MM.1S (cell line): ENCODE results near the gene VAPA.

ENCODE experiments used
- DNase-seq: peaks from one replicate; pipeline ENCODE4 v3.0.0-alpha.2; 2015
- H2AFZ ChIP-seq: fragments of 300-600 bp; sonication (generic); 2 replicates; pipeline ENCODE4 v1.6.0; 2016; ENCODE audit warnings: antibody characterized with exemption, low read length
- H3F3A ChIP-seq: fragments of 300-600 bp; sonication (generic); 2 replicates; pipeline ENCODE4 v1.6.1; 2016; ENCODE audit warnings: mild to moderate bottlenecking, antibody characterized with exemption, low read length, moderate library complexity, mixed read lengths; ENCODE audit not compliant: insufficient read depth
- H3K27ac ChIP-seq: fragments of 300-600 bp; sonication (generic); 2 replicates; pipeline ENCODE4 v1.5.1; 2016; ENCODE audit warnings: mild to moderate bottlenecking, low read length
- H3K27me3 ChIP-seq: fragments of 300-600 bp; sonication (generic); replicated peaks from 2 replicates; pipeline ENCODE4 v1.6.0; 2016; ENCODE audit warnings: low read length; ENCODE audit not compliant: insufficient read depth
- H3K36me3 ChIP-seq: fragments of 300-600 bp; sonication (generic); replicated peaks from 2 replicates; pipeline ENCODE4 v1.6.1; 2016; ENCODE audit warnings: mild to moderate bottlenecking, low read length, mixed read lengths; ENCODE audit not compliant: insufficient read depth
- H3K4me1 ChIP-seq: fragments of 300-600 bp; sonication (generic); 2 replicates; pipeline ENCODE4 v1.6.1; 2016; ENCODE audit warnings: low read length, mixed read lengths
- H3K4me2 ChIP-seq: fragments of 300-600 bp; sonication (generic); 2 replicates; pipeline ENCODE4 v1.6.0; 2016; ENCODE audit warnings: low read depth, low read length
- H3K4me3 ChIP-seq: fragments of 300-600 bp; sonication (generic); 2 replicates; pipeline ENCODE4 v1.5.1; 2016; ENCODE audit warnings: low read length, mixed read lengths
- H3K79me2 ChIP-seq: fragments of 300-600 bp; sonication (generic); 2 replicates; pipeline ENCODE4 v1.6.1; 2016; ENCODE audit warnings: mixed run types, low read length, mixed read lengths
- H3K9ac ChIP-seq: fragments of 300-600 bp; sonication (generic); 2 replicates; pipeline ENCODE4 v1.6.1; 2016; ENCODE audit warnings: low read length, mixed read lengths
- H3K9me2 ChIP-seq: fragments of 300-600 bp; sonication (generic); replicated peaks from 2 replicates; pipeline ENCODE4 v1.6.1; 2016; ENCODE audit warnings: mild to moderate bottlenecking, low read length, mixed read lengths; ENCODE audit not compliant: insufficient read depth
- H3K9me3 ChIP-seq: fragments of 300-600 bp; sonication (generic); replicated peaks from 2 replicates; pipeline ENCODE4 v1.6.1; 2016; ENCODE audit warnings: mild to moderate bottlenecking, low read length, mixed read lengths; ENCODE audit not compliant: insufficient read depth
- H4K20me1 ChIP-seq: fragments of 300-600 bp; sonication (generic); 2 replicates; pipeline ENCODE4 v1.6.1; 2016; ENCODE audit warnings: mild to moderate bottlenecking, low read length, moderate library complexity, mixed read lengths; ENCODE audit not compliant: insufficient read depth
- EZH2 ChIP-seq: fragments of 300-600 bp; sonication (generic); optimal IDR thresholded peaks from 2 replicates; pipeline ENCODE3; 2017; ENCODE audit warnings: low read depth, mild to moderate bottlenecking, antibody characterized with exemption, low read length, mixed read lengths
- EZH2phosphoT487 ChIP-seq: fragments of 300-600 bp; sonication (generic); IDR thresholded peaks from 2 replicates; pipeline ENCODE4 v1.6.1; 2018; ENCODE audit warnings: antibody characterized with exemption, low read length
- TF ChIP-seq, protein P1 (sequence below): fragments of 300-600 bp; sonication (generic); IDR thresholded peaks from 2 replicates; pipeline ENCODE4 v1.5.1; 2016; ENCODE audit warnings: antibody characterized with exemption, low read length, mixed read lengths

The VAPA gene

DNA sequence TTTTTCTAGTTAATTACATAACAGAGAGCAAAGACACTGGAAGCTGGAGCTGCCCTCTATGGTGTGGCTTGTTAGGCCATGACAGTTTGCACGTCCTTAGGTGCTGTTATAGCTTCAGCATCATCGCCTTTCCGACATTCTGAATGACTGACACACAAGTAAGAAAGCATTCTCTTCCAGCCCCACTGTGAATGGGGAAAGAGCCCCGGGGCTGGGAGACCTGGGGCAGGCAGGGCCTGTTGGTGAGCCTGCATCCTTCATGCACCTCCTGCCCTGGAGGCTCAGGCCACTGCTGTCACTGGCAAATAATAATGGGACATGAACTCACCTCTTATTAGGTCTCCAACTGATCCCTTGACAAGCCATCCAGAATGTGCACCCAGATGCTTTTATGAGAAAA lies 71.8 kb downstream of the VAPA start:
- DNase-seq, result no peak
- Histone ChIP-seq H3K27me3 (no peaks in the 10 kb centered on the region), H3K27ac (no peak overlapping the region), H2AFZ (no peak overlapping the region), H3K4me2 (no peak overlapping the region), H3K4me1 (no peaks in the 10 kb centered on the region), H3K4me3 (no peak overlapping the region), H4K20me1 (no peaks in the 10 kb centered on the region), H3K79me2 (no peaks in the 10 kb centered on the region), H3K36me3 (no peaks in the 10 kb centered on the region), H3K9me3 (no peaks in the 10 kb centered on the region), H3K9ac (no peak overlapping the region), H3K9me2 (no peaks in the 10 kb centered on the region), H3F3A (no peaks in the 10 kb centered on the region)
- TF ChIP-seq, protein P1, sequence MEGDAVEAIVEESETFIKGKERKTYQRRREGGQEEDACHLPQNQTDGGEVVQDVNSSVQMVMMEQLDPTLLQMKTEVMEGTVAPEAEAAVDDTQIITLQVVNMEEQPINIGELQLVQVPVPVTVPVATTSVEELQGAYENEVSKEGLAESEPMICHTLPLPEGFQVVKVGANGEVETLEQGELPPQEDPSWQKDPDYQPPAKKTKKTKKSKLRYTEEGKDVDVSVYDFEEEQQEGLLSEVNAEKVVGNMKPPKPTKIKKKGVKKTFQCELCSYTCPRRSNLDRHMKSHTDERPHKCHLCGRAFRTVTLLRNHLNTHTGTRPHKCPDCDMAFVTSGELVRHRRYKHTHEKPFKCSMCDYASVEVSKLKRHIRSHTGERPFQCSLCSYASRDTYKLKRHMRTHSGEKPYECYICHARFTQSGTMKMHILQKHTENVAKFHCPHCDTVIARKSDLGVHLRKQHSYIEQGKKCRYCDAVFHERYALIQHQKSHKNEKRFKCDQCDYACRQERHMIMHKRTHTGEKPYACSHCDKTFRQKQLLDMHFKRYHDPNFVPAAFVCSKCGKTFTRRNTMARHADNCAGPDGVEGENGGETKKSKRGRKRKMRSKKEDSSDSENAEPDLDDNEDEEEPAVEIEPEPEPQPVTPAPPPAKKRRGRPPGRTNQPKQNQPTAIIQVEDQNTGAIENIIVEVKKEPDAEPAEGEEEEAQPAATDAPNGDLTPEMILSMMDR, result no peak
- TF ChIP-seq EZH2phosphoT487 (no peak), EZH2 (no peak)

GRCh38 chr18:9986156-9986930 lies 72.5 kb downstream of the VAPA start:
- Histone ChIP-seq H3K79me2 (no peaks in the 10 kb centered on the region), H3K27me3 (no peaks in the 10 kb centered on the region), H2AFZ (no peak overlapping the region), H3K27ac (no peak overlapping the region), H3K9me3 (no peaks in the 10 kb centered on the region), H3K36me3 (no peaks in the 10 kb centered on the region), H3K4me3 (no peak overlapping the region), H3K9me2 (no peaks in the 10 kb centered on the region), H3K9ac (no peak overlapping the region), H4K20me1 (no peaks in the 10 kb centered on the region), H3K4me2 (no peak overlapping the region), H3F3A (no peaks in the 10 kb centered on the region), H3K4me1 (no peaks in the 10 kb centered on the region)
- DNase-seq, result no peak
- no peak for TF ChIP-seq EZH2

- H4K20me1 ChIP-seq, result no peaks in the 10 kb centered on the region
- H3K27ac ChIP-seq, result no peak overlapping the region
- TF ChIP-seq, protein P1, result no peak
- TF ChIP-seq EZH2phosphoT487 (no peak), EZH2 (no peak)
- H3K79me2 ChIP-seq, result no peaks in the 10 kb centered on the region
- no peaks in the 10 kb centered on the region for H3K4me1 ChIP-seq
- H3K27me3 ChIP-seq, result no peaks in the 10 kb centered on the region
- H3K4me3 ChIP-seq, result no peak overlapping the region
- H3K9me2 ChIP-seq, result no peaks in the 10 kb centered on the region
- H3F3A ChIP-seq, result no peaks in the 10 kb centered on the region
- no peaks in the 10 kb centered on the region for H3K9me3 ChIP-seq
- no peak overlapping the region for H3K9ac ChIP-seq
- H3K4me2 ChIP-seq, result no peak overlapping the region
- H3K36me3 ChIP-seq, result no peaks in the 10 kb centered on the region
- no peak overlapping the region for H2AFZ ChIP-seq
- no peak for DNase-seq
These were observed 73.5 kb downstream of the VAPA start for GRCh38 chr18:9987345-9987744.

GRCh38 chr18:9987931-9988330 lies 74.1 kb downstream of the VAPA start:
- no peak for DNase-seq
- Histone ChIP-seq H3K27me3 (no peaks in the 10 kb centered on the region), H3F3A (no peaks in the 10 kb centered on the region)

More at GRCh38 chr18:9987931-9988330, 74.1 kb downstream of the VAPA start:
- no peak overlapping the region for H3K4me3 ChIP-seq
- H3K9me2 ChIP-seq, result no peaks in the 10 kb centered on the region
- H3K27ac ChIP-seq, result no peak overlapping the region
- no peaks in the 10 kb centered on the region for H3K79me2 ChIP-seq
- no peaks in the 10 kb centered on the region for H3K36me3 ChIP-seq
- no peaks in the 10 kb centered on the region for H3K9me3 ChIP-seq
- H3K4me2 ChIP-seq, result no peak overlapping the region
- H2AFZ ChIP-seq, result no peak overlapping the region
- H3K9ac ChIP-seq, result no peak overlapping the region
- no peaks in the 10 kb centered on the region for H4K20me1 ChIP-seq
- no peaks in the 10 kb centered on the region for H3K4me1 ChIP-seq
- no peak for TF ChIP-seq EZH2phosphoT487
- TF ChIP-seq EZH2, result no peak
- TF ChIP-seq, protein P1, result no peak
